Activated T-helper 2 cell treated with anti-CD3 and anti-CD28 coated beads, Interferon-gamma antibody, Interleukin-2, Interleukin-4, amounts not matched to agents 10 μg/mL and 5 μg/mL and 100 μg/mL, durations not matched to agents 14 hours and 24 hours and 36 hours (primary cell): ENCODE data around the gene LARP6. TPM values are rescaled to one million over a fixed set of nuclear protein-coding genes. Genes with fewer than 3 reads are reported as not detected.
"Not testable (repeated sequence)": the region's sequence is repeated elsewhere in the genome, so short reads cannot be mapped to it uniquely, and the experiment has no call there.

Experiments used
- DNase-seq: peaks from one replicate; pipeline ENCODE4 v3.0.0; 2021; ENCODE audit warnings: low spot score
- H3K27ac Mint-ChIP-seq: one replicate; pipeline ENCODE4 v1.8.0; 2021; ENCODE audit warnings: mixed read lengths
- H3K27me3 Mint-ChIP-seq: one replicate; pipeline ENCODE4 v1.8.0; 2021; ENCODE audit warnings: low read depth, mixed read lengths
- H3K36me3 Mint-ChIP-seq: one replicate; pipeline ENCODE4 v1.8.0; 2021; ENCODE audit warnings: low read depth, mixed read lengths
- H3K4me1 Mint-ChIP-seq: one replicate; pipeline ENCODE4 v1.8.0; 2021; ENCODE audit warnings: low read depth, mixed read lengths
- H3K4me3 Mint-ChIP-seq: one replicate; pipeline ENCODE4 v1.8.0; 2021; ENCODE audit warnings: low read depth, mild to moderate bottlenecking, moderate library complexity, mixed read lengths
- H3K9me3 Mint-ChIP-seq: one replicate; pipeline ENCODE4 v1.8.0; 2021; ENCODE audit warnings: mixed read lengths
- intact Hi-C: fragments of 100-400 bp; cut with micrococcal nuclease; formaldehyde crosslinking; loops from one replicate; pipeline ENCODE4 v1.15.1; 2023
- total RNA-seq: library from RNA; stranded (reverse); gene quantifications from 2 replicates; pipeline ENCODE4 v1.2.3, GENCODE V29; 2022

Gene LARP6
- total RNA-seq, 1 donor from 2014 or later = not detected

DNA sequence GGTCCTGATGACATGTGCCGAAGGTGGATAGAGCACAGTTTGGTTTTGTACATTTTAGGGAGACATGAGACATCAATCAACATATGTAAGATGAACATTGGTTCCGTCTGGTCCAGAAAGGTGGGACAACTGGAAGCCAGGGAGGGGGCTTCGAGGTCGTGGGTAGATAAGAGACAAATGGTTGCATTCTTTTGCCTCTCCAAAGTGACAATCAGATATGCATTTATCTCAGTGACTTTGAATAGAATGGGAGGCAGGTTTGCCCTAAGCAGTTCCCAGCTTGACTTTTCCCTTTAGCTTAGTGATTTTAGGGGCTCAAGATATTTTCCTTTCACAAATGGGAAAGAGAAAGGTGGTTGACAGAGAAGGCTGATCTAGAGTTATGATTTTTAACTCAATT, 38.9 kb downstream of the LARP6 start:
- H3K9me3 Mint-ChIP-seq, intact Hi-C loops, H3K4me3 Mint-ChIP-seq, H3K27ac Mint-ChIP-seq, H3K27me3 Mint-ChIP-seq, H3K36me3 Mint-ChIP-seq, H3K4me1 Mint-ChIP-seq, DNase-seq: not testable (repeated sequence)

DNA sequence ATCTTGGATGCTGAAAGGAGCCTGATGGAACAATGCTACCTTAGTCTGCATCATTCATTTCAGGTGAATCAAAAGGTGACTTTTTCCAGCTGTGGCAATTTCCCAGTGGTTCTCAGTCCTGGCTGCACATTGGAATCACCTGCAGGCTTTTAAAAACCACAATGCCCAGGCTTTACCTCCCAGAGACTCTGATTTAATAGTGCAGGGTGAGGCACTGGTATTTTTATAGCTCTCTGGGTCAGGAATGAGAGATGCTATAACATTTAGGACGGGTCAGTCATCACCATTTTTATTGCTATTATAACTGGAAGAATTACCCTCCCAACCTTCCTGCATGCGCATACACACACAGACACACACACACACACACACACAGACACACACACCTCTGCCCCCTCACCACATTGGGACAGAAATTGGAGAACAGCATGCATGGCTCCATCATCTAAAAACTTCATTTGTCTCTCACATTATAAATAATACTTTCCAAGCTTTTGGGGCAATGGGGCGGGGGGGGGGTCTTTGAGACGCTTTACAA, 41.1 kb downstream of the LARP6 start:
- intact Hi-C loops = loop anchor here (2.0 kb wide), 1 partner anchor 132 kb away; no protein-coding TSS in a partner anchor
- H3K27ac Mint-ChIP-seq = no peak overlapping the region
- no peaks in the 10 kb centered on the region for H3K36me3 Mint-ChIP-seq
- no peaks in the 10 kb centered on the region for H3K4me1 Mint-ChIP-seq
- peaks cover 4% of the 10 kb centered on the region for H3K27me3 Mint-ChIP-seq
- no peaks in the 10 kb centered on the region for H3K9me3 Mint-ChIP-seq
- no peak overlapping the region for H3K4me3 Mint-ChIP-seq
- no peak for DNase-seq

DNA sequence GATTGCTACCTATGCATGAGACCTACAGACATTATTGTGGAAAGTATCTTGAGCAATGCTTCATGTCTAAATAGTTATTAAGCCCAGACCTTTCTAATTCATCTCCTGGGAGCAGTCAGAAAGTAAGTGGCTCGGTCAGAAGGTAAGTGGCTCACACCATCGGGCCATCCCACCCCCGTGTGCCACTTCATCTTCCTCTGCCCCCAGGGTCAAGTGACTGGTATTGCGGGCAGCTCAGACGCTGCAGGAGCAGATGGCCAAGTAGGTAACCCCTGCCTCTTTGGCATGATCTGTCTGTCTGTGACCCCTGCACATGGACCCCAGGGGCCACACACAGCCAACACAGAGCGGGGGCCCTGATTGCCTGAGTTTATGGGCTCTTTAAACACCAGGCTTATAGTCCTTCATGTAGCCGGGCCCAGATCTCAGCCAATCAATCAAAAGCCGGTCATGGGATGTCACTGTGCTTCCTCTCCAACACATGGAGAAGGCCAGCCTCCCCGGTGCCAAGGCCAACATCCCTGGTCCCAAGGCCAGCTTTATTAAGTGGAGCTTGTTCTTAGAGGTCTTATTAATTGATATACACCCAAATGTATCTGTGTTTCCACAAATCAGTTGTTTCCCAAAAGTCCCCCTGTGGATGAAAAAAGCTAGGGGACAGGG, 42.9 kb downstream of the LARP6 start:
- no peak for DNase-seq
- Mint-ChIP-seq H3K27me3 (peaks cover 4% of the 10 kb centered on the region), H3K27ac (no peak overlapping the region), H3K4me1 (no peaks in the 10 kb centered on the region), H3K4me3 (no peak overlapping the region), H3K9me3 (no peaks in the 10 kb centered on the region), H3K36me3 (no peaks in the 10 kb centered on the region)
- intact Hi-C loops = no loop called here

DNA sequence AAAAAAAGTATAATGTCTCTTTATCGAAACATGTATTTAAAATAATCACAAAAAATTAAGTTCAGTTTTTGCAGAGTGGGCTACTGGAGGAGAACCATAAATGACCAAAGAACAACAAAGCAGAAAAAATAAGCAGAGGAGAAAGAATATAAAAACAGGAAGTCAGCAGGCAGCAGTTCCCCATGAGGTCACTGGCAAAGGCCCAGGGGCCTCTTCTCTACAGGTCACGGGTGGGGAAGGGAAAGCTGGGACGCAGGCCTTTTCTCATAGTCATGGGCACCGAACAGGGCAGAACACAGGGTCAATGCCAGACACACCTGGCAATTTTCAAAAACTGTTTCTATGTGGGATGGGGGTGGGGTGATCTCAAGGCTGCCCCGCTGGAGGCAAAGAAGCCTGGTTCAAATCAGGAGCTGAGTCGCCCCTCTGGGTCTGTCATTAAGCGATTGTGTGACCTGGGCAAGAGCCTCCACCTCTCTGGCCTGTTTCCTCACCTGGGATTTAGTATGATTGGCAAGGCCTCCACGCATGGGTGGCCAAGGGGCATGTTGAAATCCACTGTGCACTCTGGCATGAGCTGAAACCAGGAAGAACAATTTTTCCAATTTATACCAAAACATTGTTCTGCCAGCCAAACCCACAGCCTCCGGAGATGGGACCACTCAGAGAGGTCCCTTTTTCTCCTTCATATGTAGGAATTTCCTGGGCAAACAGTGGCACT, 46.8 kb downstream of the LARP6 start:
- intact Hi-C loops = no loop called here
- H3K4me3 Mint-ChIP-seq = no peak overlapping the region
- H3K36me3 Mint-ChIP-seq = no peaks in the 10 kb centered on the region
- no peak for DNase-seq
- H3K9me3 Mint-ChIP-seq = no peaks in the 10 kb centered on the region
- no peaks in the 10 kb centered on the region for H3K4me1 Mint-ChIP-seq
- no peak overlapping the region for H3K27ac Mint-ChIP-seq
- H3K27me3 Mint-ChIP-seq = peaks cover 4% of the 10 kb centered on the region

DNA sequence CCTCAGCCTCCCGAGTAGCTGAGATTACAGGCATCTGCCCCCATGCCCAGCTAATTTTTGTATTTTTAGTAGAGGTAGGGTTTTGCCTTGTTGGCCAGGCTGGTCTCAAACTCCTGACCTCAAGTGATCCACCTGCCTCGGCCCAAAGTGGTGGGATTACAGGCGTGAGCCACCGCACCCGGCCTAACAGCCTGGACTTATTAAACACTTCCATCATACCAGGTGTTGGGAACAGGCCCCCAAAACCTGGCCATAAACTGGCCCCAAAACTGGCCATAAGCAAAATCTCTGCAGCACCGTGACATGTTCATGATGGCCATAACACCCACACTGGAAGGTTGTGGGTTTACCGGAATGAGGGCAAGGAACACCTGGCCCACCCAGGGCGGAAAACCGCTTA, 49.6 kb downstream of the LARP6 start:
- DNase-seq, H3K27ac Mint-ChIP-seq, H3K4me1 Mint-ChIP-seq, H3K9me3 Mint-ChIP-seq, H3K36me3 Mint-ChIP-seq, H3K4me3 Mint-ChIP-seq, intact Hi-C loops, H3K27me3 Mint-ChIP-seq: not testable (repeated sequence)

DNA sequence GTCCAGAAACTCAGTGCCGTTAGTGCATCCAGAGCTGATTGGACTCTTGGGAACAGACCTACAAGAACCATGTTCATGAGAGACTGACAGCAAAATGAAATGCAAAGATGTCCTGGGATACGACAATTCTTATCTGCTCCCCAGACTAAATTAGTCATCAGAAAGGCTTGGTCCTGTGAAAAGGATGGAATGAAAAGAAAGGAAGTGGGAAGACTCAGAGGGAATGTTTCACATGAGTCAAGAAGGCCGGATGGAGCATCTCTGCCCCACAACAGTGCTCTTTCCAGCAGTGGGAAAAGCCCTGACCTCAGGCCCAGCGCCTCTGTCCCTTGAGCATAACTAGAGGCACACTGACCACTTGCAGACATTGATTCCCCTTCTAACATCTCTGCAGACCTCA, 51.3 kb downstream of the LARP6 start:
- H3K36me3 Mint-ChIP-seq = no peaks in the 10 kb centered on the region
- intact Hi-C loops = no loop called here
- DNase-seq = no peak
- peaks cover 2% of the 10 kb centered on the region for H3K27me3 Mint-ChIP-seq
- H3K4me1 Mint-ChIP-seq = no peaks in the 10 kb centered on the region
- no peak overlapping the region for H3K4me3 Mint-ChIP-seq
- no peaks in the 10 kb centered on the region for H3K9me3 Mint-ChIP-seq
- H3K27ac Mint-ChIP-seq = no peak overlapping the region

DNA sequence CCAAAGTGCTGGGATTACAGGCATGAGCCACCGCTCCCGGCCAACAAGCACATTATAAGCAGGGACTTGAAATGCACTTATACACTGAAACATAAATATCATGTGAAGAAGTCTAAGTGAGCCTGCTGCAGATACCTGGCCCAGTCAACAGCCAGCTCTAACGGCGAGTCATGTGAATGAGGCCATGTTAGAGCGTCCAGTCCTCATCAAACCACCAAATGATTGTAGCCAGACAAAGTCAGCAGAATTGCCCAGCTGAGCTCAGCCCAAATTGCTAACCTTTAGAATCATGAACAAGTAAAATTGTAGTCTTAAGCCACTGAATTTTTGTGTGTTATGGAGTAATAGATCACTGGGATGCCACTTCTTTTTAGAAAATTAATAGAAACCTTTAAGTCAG, 52.8 kb downstream of the LARP6 start:
- H3K27ac Mint-ChIP-seq = no peak overlapping the region
- H3K36me3 Mint-ChIP-seq = no peaks in the 10 kb centered on the region
- DNase-seq = no peak
- no peaks in the 10 kb centered on the region for H3K9me3 Mint-ChIP-seq
- H3K4me3 Mint-ChIP-seq = no peak overlapping the region
- no peaks in the 10 kb centered on the region for H3K27me3 Mint-ChIP-seq
- no peaks in the 10 kb centered on the region for H3K4me1 Mint-ChIP-seq
- intact Hi-C loops = no loop called here

DNA sequence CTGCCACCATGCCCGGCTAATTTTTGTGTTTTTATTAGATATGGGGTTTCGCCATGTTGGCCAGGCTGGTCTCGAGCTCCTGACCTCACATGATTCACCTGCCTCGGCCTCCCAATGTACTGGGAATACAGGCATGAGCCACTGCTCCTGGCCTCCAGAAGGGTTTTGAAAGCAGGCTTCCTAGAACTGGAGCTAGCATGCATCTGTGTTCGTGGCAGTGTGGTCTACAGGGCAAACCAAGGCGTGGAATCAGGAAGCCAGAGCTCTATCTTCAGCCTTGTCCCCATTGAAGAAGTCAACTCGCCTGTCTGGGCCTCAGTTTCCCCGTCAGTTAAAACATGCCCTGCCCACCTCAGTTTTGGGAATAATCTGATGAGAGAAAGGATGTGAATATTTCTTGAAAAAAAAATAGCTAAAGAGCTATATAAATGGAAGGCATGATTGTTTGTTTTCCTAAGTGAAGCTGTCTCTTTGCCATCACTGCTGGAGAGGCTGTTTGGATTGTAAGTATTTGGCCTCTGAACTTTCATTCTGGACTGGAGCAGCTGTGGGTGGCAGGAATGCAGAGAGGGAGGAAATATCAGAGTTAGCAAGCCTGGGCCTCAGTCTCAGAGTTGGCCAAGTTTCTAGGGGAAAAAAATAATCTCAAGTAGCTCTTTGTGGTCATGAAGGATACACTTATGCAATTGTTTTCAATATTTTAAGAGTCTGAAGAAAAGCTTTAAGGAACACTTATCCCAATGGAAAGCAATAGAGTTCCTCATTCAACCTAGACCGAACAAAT, 54.1 kb downstream of the LARP6 start:
- H3K9me3 Mint-ChIP-seq = no peaks in the 10 kb centered on the region
- H3K27me3 Mint-ChIP-seq = peaks cover 2% of the 10 kb centered on the region
- intact Hi-C loops = no loop called here
- no peaks in the 10 kb centered on the region for H3K4me1 Mint-ChIP-seq
- no peak overlapping the region for H3K4me3 Mint-ChIP-seq
- H3K27ac Mint-ChIP-seq = no peak overlapping the region
- no peak for DNase-seq
- H3K36me3 Mint-ChIP-seq = no peaks in the 10 kb centered on the region

DNA sequence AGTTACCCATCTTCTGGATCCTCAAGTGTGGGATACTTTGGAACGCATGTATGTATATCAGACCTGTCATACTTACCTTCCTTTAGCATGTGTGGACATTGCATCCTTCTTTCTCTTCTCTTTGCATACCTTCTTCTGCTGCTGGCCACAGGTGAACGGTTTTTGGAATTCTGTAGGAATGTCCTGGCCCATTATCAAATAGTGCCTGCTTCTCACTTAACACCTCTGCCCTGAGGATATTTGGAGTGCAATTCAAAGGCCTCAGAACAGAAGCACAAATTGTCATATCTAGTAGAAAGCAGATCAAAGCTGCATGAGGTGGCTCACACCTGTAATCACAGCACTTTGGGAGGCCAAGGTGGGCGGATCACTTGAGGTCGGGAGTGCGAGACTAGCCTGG, 56.5 kb downstream of the LARP6 start:
- no peaks in the 10 kb centered on the region for H3K36me3 Mint-ChIP-seq
- DNase-seq = no peak
- intact Hi-C loops = no loop called here
- peaks cover 6% of the 10 kb centered on the region for H3K27me3 Mint-ChIP-seq
- no peaks in the 10 kb centered on the region for H3K4me1 Mint-ChIP-seq
- no peak overlapping the region for H3K4me3 Mint-ChIP-seq
- H3K27ac Mint-ChIP-seq = no peak overlapping the region
- no peaks in the 10 kb centered on the region for H3K9me3 Mint-ChIP-seq

DNA sequence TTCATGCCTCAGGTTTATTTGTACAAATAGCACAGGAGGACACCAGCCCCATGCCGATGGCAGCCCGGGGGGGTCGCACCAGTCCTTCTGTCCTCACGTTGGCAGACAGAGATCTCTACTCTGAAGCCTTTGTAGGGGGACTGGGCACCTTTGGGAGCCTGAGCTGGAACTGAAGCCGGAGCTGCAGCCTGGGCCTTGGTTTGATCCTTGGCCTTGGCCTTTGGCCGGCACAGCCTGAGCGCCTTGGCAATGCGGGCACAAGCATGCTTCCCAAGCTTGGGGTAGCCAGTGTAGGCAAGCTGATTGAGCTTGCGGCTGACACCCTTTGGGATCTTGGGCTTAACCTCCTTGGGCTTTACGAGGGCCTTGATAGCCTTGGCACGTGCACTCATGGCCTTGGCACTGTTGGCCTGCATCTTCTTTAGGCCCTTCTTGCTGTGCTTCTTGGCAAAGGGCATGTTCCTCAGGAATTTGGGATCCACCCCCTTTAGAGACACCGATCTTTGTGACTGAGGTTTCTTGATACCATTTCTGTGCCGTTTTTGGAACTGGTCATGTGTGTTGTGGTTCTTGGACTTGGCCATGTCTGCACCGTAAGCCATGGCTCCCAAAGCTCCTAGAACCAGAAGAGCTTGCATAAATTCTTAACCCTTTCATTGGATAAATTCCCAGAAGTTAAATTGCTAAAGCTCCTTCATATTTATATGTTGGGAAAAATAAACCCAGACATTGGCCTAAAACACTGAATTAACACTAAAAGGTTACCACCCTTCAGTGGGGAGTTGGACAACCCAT, 57.2 kb downstream of the LARP6 start:
- intact Hi-C loops = no loop called here
- no peak for DNase-seq
- H3K9me3 Mint-ChIP-seq = no peaks in the 10 kb centered on the region
- peaks cover 11% of the 10 kb centered on the region for H3K27me3 Mint-ChIP-seq
- H3K4me3 Mint-ChIP-seq = no peak overlapping the region
- H3K4me1 Mint-ChIP-seq = no peaks in the 10 kb centered on the region
- no peaks in the 10 kb centered on the region for H3K36me3 Mint-ChIP-seq
- no peak overlapping the region for H3K27ac Mint-ChIP-seq

DNA sequence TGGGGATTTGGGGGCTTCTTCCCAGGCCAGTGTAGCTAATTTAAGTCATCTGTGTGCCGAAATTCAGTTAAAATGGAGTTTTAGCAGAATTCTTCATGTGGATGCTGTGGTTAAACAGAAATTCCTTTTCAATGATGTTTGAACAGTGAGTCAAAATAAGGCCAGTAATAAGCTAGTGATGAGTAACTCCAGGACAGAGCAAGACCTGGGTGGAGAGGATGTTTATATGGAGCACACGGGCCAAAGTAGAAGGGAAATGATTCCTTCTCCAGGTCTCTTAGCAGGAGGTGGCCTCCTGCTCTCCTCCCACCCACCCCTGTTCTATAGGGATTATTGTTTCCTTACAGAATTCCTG, 58.7 kb downstream of the LARP6 start:
- Mint-ChIP-seq H3K4me3 (no peak overlapping the region), H3K9me3 (no peaks in the 10 kb centered on the region), H3K27me3 (peaks cover 11% of the 10 kb centered on the region), H3K36me3 (no peaks in the 10 kb centered on the region), H3K27ac (no peak overlapping the region), H3K4me1 (no peaks in the 10 kb centered on the region)
- DNase-seq = no peak
- intact Hi-C loops = no loop called here

DNA sequence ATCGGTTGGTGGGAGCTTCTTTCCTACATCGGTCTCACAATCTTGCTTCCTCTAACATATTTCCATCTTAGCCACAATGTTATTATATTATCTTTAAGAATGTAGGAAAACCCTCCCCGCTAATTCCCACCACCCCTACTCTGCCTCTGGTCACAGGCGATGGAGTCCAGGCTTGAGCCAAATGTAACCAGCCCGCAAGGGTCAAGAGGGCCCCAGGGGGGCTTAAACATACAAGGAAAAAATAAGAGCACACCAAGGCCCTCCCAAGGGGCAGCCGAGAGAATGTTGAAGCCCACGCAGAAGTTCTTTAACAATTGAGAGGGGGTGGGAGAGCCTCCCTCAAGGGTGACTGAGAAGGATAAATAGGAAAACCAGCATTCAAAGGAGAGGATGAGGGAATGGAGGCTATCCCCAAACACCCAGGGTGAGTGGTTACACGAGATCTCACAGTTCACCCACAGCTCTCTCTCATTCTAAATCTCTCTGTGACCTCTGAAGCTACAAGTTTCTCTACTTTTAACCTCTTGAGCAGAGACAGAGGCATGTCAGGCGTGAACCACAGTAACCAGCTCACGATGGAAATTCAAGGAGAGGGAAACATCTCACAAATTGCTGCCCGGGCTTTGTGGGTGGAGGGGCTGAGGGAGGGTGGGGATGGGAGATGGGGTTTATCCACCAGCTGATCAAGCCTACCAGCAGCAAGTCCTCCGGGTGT, 59.2 kb downstream of the LARP6 start:
- Mint-ChIP-seq H3K27me3 (peaks cover 11% of the 10 kb centered on the region), H3K4me1 (no peaks in the 10 kb centered on the region), H3K27ac (no peak overlapping the region), H3K36me3 (no peaks in the 10 kb centered on the region), H3K9me3 (no peaks in the 10 kb centered on the region), H3K4me3 (no peak overlapping the region)
- intact Hi-C loops = no loop called here
- no peak for DNase-seq
